ENCODE measurements around the gene PCDHGB6. TPM values are rescaled to one million over a fixed set of nuclear protein-coding genes. Genes with fewer than 3 reads are reported as not detected.

The PCDHGB6 gene
- total RNA-seq, 4 donors from 2014 or later = 1.4 to 5.7 (median 4.2) TPM

DNA sequence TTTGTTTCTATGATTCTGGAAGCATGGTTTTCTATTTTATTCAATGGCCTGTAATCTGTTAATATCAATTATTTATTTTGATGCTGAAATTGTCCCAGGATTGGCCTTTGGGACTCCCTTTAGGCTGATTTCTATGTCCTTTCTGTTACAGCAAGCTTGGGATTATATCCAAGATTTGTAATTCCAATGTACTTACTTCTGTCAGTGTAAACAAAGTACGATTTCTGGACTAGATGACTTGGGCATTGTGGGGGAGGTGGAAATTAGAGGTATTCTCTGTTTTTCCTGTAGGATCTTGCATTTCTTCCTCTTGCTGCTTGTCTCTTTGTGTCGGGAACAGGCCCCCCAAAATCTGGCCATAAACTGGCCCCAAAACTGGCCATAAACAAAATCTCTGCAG, 26.2 kb downstream of the PCDHGB6 start:
- no peaks in the 10 kb centered on the region for H3K27me3 ChIP-seq
- TF ChIP-seq, protein P1, sequence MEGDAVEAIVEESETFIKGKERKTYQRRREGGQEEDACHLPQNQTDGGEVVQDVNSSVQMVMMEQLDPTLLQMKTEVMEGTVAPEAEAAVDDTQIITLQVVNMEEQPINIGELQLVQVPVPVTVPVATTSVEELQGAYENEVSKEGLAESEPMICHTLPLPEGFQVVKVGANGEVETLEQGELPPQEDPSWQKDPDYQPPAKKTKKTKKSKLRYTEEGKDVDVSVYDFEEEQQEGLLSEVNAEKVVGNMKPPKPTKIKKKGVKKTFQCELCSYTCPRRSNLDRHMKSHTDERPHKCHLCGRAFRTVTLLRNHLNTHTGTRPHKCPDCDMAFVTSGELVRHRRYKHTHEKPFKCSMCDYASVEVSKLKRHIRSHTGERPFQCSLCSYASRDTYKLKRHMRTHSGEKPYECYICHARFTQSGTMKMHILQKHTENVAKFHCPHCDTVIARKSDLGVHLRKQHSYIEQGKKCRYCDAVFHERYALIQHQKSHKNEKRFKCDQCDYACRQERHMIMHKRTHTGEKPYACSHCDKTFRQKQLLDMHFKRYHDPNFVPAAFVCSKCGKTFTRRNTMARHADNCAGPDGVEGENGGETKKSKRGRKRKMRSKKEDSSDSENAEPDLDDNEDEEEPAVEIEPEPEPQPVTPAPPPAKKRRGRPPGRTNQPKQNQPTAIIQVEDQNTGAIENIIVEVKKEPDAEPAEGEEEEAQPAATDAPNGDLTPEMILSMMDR (IDR thresholded peaks at IDR 0.05) = no peak
- TF ChIP-seq POLR2A (IDR thresholded peaks at IDR 0.05) = no peak
- H3K9me3 ChIP-seq = peaks cover 5 to 100% (median 69%) of the 10 kb centered on the region in 3 donors
- H3K4me1 ChIP-seq = peaks cover 0 to 12% (median 0%) of the 10 kb centered on the region in 3 donors
- no peak overlapping the region for H3K4me3 ChIP-seq
- WGBS, 2 donors = 77 to 88% methylated on average over 2 of the region's 2 CpGs
- H3K27ac ChIP-seq = no peak overlapping the region
- no peak for DNase-seq
- intact Hi-C loops (cut with DNase I) = no loop called here
- H3K36me3 ChIP-seq = no peaks in the 10 kb centered on the region

DNA sequence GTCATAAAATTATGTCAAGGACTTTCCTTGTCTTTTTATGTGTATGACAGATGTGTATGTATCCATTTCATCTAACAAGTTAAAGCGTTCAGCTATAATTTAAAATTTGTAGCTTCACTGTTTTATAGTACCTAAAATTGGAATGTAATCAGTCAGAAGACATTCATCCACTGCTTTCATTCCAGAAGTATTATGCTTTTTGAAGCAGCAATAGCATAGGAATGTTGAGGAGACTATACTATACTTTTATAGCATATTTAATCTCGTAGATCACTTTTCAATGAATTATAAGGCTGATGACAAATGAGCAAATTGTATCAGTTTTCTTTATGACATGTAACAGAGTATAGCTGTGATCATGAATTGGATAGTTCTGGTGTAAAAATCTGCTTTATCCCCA, 29.4 kb downstream of the PCDHGB6 start:
- Histone ChIP-seq H3K36me3 (no peaks in the 10 kb centered on the region), H3K27me3 (no peaks in the 10 kb centered on the region), H3K4me3 (no peak overlapping the region), H3K9me3 (peaks cover 10 to 100% (median 70%) of the 10 kb centered on the region in 3 donors), H3K4me1 (no peaks in the 10 kb centered on the region), H3K27ac (no peak overlapping the region)
- DNase-seq = no peak
- TF ChIP-seq, protein P1 (IDR thresholded peaks at IDR 0.05) = no peak
- WGBS, 2 donors = 89 to 98% methylated on average over 2 of the region's 2 CpGs
- intact Hi-C loops (cut with DNase I) = no loop called here

DNA sequence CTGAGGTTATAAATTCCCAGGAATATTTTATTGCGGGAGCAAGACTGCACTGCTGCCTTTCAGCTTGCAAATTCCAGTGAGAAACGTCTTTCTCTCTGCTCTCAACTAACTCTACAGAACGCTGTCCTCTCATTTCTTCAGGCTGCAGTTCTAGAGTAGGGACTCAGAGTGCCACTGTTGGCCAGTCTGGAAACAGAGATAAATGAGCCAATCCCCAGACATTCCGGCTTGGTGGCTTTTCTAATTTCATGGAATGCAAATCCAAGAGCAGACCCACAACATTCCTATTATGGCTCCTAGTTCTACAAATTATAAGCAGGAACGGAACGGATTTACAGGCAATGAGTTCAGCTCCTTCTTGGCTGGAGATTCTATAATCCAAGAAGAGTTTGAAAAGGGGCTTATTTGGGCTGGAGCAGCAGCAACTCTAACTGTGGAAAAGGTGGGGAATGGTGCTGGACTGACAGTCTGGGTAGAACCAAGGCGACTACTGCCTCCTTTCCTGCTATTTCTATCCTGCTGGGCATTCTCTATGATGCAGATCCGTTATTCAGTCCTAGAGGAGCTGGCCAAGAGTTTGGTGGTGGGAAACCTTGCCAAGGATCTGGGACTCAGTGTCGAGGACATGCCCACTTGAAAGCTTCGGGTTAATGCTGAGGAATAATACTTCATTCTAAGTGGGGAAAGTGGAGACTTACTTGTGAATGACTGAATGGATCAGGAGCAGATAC, 31.8 kb downstream of the PCDHGB6 start:
- Histone ChIP-seq H3K27me3 (no peaks in the 10 kb centered on the region), H3K4me1 (no peaks in the 10 kb centered on the region), H3K36me3 (no peaks in the 10 kb centered on the region), H3K4me3 (no peak overlapping the region), H3K27ac (no peak overlapping the region), H3K9me3 (peaks cover 5 to 89% (median 53%) of the 10 kb centered on the region in 3 donors)
- no peak for TF ChIP-seq POLR2A (IDR thresholded peaks at IDR 0.05)
- TF ChIP-seq, protein P1 (IDR thresholded peaks at IDR 0.05) = no peak
- intact Hi-C loops (cut with DNase I) = no loop called here
- 63 to 71% methylated on average over 10 of the region's 10 CpGs for WGBS, 2 donors
- DNase-seq = no peak

DNA sequence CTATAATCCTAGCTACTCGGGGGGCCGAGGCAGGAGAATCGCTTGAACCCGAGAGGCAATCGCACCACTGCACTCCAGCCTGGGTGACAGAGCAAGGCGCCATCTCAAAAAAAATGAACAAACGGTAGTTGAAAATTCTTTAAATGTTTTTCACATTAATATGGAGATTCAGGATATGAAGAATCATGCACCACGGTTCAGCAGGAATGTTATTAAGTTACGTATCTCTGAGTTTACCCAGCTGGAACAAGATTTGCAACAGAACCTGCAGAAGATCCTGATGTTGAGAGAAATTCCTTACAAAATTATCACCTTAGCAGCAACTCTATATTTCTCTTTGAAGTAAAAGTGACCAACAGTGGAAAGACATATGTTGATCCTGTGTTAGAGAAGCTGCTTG, 32.5 kb downstream of the PCDHGB6 start:
- intact Hi-C loops (cut with DNase I) = no loop called here

DNA sequence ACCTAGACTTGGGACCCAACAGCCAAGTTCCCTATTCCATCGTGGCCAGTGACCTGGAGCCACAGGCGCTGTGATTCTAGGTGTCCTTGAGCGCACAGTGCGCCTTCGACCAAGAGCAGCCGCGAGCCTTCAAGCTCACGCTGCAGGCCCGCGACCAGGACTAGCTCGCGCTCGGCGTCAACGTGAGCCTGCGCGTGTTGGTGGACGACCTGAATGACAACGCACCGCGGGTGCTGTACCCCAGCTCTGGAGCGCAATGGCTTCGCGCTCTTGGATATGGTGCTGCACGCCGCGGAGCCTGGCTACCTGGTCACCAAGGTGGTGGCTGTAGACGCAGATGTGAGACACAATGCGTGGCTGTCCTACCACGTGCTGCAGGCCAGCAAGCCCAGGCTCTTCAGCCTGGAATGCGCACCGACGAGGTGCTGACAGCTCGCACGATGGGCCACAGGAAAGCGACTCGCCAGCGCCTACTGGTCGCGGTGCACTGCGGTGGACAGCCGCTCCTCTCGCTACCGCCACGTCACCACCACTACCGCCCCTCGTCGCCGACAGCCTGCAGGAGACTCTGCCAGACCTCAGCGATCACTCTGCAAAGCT, 33.9 kb downstream of the PCDHGB6 start:
- WGBS, 2 donors = 50 to 68% methylated on average over 17 to 36 of the region's 50 CpGs
- Histone ChIP-seq H3K27me3 (no peaks in the 10 kb centered on the region), H3K4me3 (no peak overlapping the region), H3K9me3 (peaks cover 5 to 72% (median 46%) of the 10 kb centered on the region in 3 donors), H3K36me3 (no peaks in the 10 kb centered on the region), H3K27ac (no peak overlapping the region), H3K4me1 (no peaks in the 10 kb centered on the region)
- intact Hi-C loops (cut with DNase I) = no loop called here
- TF ChIP-seq, protein P1 (IDR thresholded peaks at IDR 0.05) = no peak
- TF ChIP-seq POLR2A (IDR thresholded peaks at IDR 0.05) = no peak
- no peak for DNase-seq

More for the DNA sequence above, 32.5 kb downstream of the PCDHGB6 start:
- no peak for DNase-seq
- no peaks in the 10 kb centered on the region for H3K4me1 ChIP-seq
- TF ChIP-seq, protein P1 (IDR thresholded peaks at IDR 0.05) = no peak
- no peak for TF ChIP-seq POLR2A (IDR thresholded peaks at IDR 0.05)
- H3K27me3 ChIP-seq = no peaks in the 10 kb centered on the region
- peaks cover 5 to 81% (median 53%) of the 10 kb centered on the region in 3 donors for H3K9me3 ChIP-seq
- no peak overlapping the region for H3K27ac ChIP-seq
- no peak overlapping the region for H3K4me3 ChIP-seq
- H3K36me3 ChIP-seq = no peaks in the 10 kb centered on the region
- WGBS, 2 donors = 92 to 93% methylated on average over 9 of the region's 9 CpGs
